Measurements from ENCODE around the gene PSKH1. TPM values are rescaled to one million over a fixed set of nuclear protein-coding genes. Genes with fewer than 3 reads are reported as not detected.
A peak's percentile ranks its signal among the peaks of the same experiment; 100 is the strongest.
"Not testable (repeated sequence)": the region's sequence is repeated elsewhere in the genome, so short reads cannot be mapped to it uniquely, and the experiment has no call there.

PSKH1 gene
- total RNA-seq, 1 donor from 2014 or later = 17.8 TPM

GRCh38 chr16:67909056-67909742 is 16.1 kb downstream of the PSKH1 start:
- H3K9me3 Mint-ChIP-seq = no peaks in the 10 kb centered on the region
- intact Hi-C loops (cut with micrococcal nuclease) = no loop called here
- no peak for DNase-seq (ENCODE audit: low spot score)
- peak overlapping the region; percentile 89 for H3K27ac Mint-ChIP-seq
- H3K27me3 Mint-ChIP-seq (ENCODE audit: insufficient read depth) = no peaks in the 10 kb centered on the region
- peaks cover 24% of the 10 kb centered on the region for H3K4me1 Mint-ChIP-seq (ENCODE audit: low read depth)
- H3K4me3 Mint-ChIP-seq = no peak overlapping the region
- peaks cover 26% of the 10 kb centered on the region for H3K36me3 Mint-ChIP-seq (ENCODE audit: low read depth)

- intact Hi-C loops (cut with micrococcal nuclease) = no loop called here
- Mint-ChIP-seq H3K36me3 (ENCODE audit: low read depth) (peaks cover 24% of the 10 kb centered on the region), H3K27me3 (ENCODE audit: insufficient read depth) (no peaks in the 10 kb centered on the region), H3K27ac (peak overlapping the region; percentile 89), H3K4me1 (ENCODE audit: low read depth) (peaks cover 24% of the 10 kb centered on the region), H3K9me3 (no peaks in the 10 kb centered on the region), H3K4me3 (no peak overlapping the region)
- peak; percentile 50 for DNase-seq (ENCODE audit: low spot score)
These were observed 17.1 kb downstream of the PSKH1 start for GRCh38 chr16:67910158-67910557.

GRCh38 chr16:67914758-67915495 is 21.9 kb downstream of the PSKH1 start:
- intact Hi-C loops (cut with micrococcal nuclease) = no loop called here

GRCh38 chr16:67915496-67915769 is 22.4 kb downstream of the PSKH1 start:
- Mint-ChIP-seq H3K4me1 (ENCODE audit: low read depth) (peaks cover 22% of the 10 kb centered on the region), H3K27ac (peak overlapping the region; percentile 26), H3K36me3 (ENCODE audit: low read depth) (peaks cover 11% of the 10 kb centered on the region)
- DNase-seq (ENCODE audit: low spot score); intact Hi-C loops (cut with micrococcal nuclease); H3K27me3 Mint-ChIP-seq (ENCODE audit: insufficient read depth); H3K9me3 Mint-ChIP-seq; H3K4me3 Mint-ChIP-seq: not testable (repeated sequence)

More at GRCh38 chr16:67914758-67915495, 21.9 kb downstream of the PSKH1 start:
- Mint-ChIP-seq H3K4me1 (ENCODE audit: low read depth) (peaks cover 27% of the 10 kb centered on the region), H3K36me3 (ENCODE audit: low read depth) (peaks cover 14% of the 10 kb centered on the region), H3K9me3 (no peaks in the 10 kb centered on the region), H3K4me3 (no peak overlapping the region), H3K27ac (peak overlapping the region; percentile 19), H3K27me3 (ENCODE audit: insufficient read depth) (no peaks in the 10 kb centered on the region)
- no peak for DNase-seq (ENCODE audit: low spot score)

GRCh38 chr16:67915831-67916723 is 23.0 kb downstream of the PSKH1 start:
- Mint-ChIP-seq H3K27me3 (ENCODE audit: insufficient read depth) (no peaks in the 10 kb centered on the region), H3K9me3 (no peaks in the 10 kb centered on the region), H3K4me3 (no peak overlapping the region), H3K4me1 (ENCODE audit: low read depth) (peaks cover 16% of the 10 kb centered on the region), H3K36me3 (ENCODE audit: low read depth) (peaks cover 8% of the 10 kb centered on the region), H3K27ac (peak overlapping the region; percentile 42)
- no peak for DNase-seq (ENCODE audit: low spot score)
- intact Hi-C loops (cut with micrococcal nuclease) = no loop called here

GRCh38 chr16:67917140-67917851 is 24.2 kb downstream of the PSKH1 start:
- peaks cover 22% of the 10 kb centered on the region for H3K4me1 Mint-ChIP-seq (ENCODE audit: low read depth)
- H3K36me3 Mint-ChIP-seq (ENCODE audit: low read depth) = peaks cover 6% of the 10 kb centered on the region
- no peak for DNase-seq (ENCODE audit: low spot score)
- intact Hi-C loops (cut with micrococcal nuclease) = no loop called here
- no peaks in the 10 kb centered on the region for H3K9me3 Mint-ChIP-seq
- no peak overlapping the region for H3K4me3 Mint-ChIP-seq
- no peaks in the 10 kb centered on the region for H3K27me3 Mint-ChIP-seq (ENCODE audit: insufficient read depth)
- H3K27ac Mint-ChIP-seq = peak overlapping the region; percentile 73

GRCh38 chr16:67917852-67918236 is 24.8 kb downstream of the PSKH1 start:
- peaks cover 6% of the 10 kb centered on the region for H3K36me3 Mint-ChIP-seq (ENCODE audit: low read depth)
- intact Hi-C loops (cut with micrococcal nuclease) = loop anchor here (2.0 kb wide), 1 partner anchor 25 kb away; the partner anchor contains the start of gene PSKH1
- peak overlapping the region; percentile 73 for H3K27ac Mint-ChIP-seq
- peaks cover 27% of the 10 kb centered on the region for H3K4me1 Mint-ChIP-seq (ENCODE audit: low read depth)
- no peaks in the 10 kb centered on the region for H3K9me3 Mint-ChIP-seq
- no peaks in the 10 kb centered on the region for H3K27me3 Mint-ChIP-seq (ENCODE audit: insufficient read depth)
- no peak overlapping the region for H3K4me3 Mint-ChIP-seq
- no peak for DNase-seq (ENCODE audit: low spot score)

GRCh38 chr16:67919622-67920221 is 26.7 kb downstream of the PSKH1 start:
- no peak for DNase-seq (ENCODE audit: low spot score)
- peaks cover 30% of the 10 kb centered on the region for H3K4me1 Mint-ChIP-seq (ENCODE audit: low read depth)
- peak overlapping the region; percentile 55 for H3K27ac Mint-ChIP-seq
- no peaks in the 10 kb centered on the region for H3K9me3 Mint-ChIP-seq
- no peak overlapping the region for H3K4me3 Mint-ChIP-seq
- no peaks in the 10 kb centered on the region for H3K27me3 Mint-ChIP-seq (ENCODE audit: insufficient read depth)
- intact Hi-C loops (cut with micrococcal nuclease) = loop anchor here (1.0 to 2.0 kb wide), 2 partner anchors 27 to 103 kb away; partner anchors contain the start of gene PSKH1
- peaks cover 6% of the 10 kb centered on the region for H3K36me3 Mint-ChIP-seq (ENCODE audit: low read depth)

GRCh38 chr16:67922221-67922620 is 29.2 kb downstream of the PSKH1 start:
- Mint-ChIP-seq H3K27ac (peak overlapping the region; percentile 49), H3K27me3 (ENCODE audit: insufficient read depth) (no peaks in the 10 kb centered on the region), H3K36me3 (ENCODE audit: low read depth) (peaks cover 1% of the 10 kb centered on the region), H3K9me3 (no peaks in the 10 kb centered on the region), H3K4me1 (ENCODE audit: low read depth) (peaks cover 26% of the 10 kb centered on the region), H3K4me3 (no peak overlapping the region)
- no peak for DNase-seq (ENCODE audit: low spot score)
- intact Hi-C loops (cut with micrococcal nuclease) = no loop called here

- intact Hi-C loops (cut with micrococcal nuclease) = no loop called here
- Mint-ChIP-seq H3K27me3 (ENCODE audit: insufficient read depth) (no peaks in the 10 kb centered on the region), H3K4me1 (ENCODE audit: low read depth) (peaks cover 21% of the 10 kb centered on the region), H3K36me3 (ENCODE audit: low read depth) (no peaks in the 10 kb centered on the region), H3K9me3 (no peaks in the 10 kb centered on the region), H3K27ac (no peak overlapping the region), H3K4me3 (no peak overlapping the region)
- DNase-seq (ENCODE audit: low spot score) = no peak
These were observed 29.7 kb downstream of the PSKH1 start for GRCh38 chr16:67922740-67923139.

- DNase-seq (ENCODE audit: low spot score) = no peak
- Mint-ChIP-seq H3K36me3 (ENCODE audit: low read depth) (peaks cover 2% of the 10 kb centered on the region), H3K27ac (peak overlapping the region; percentile 40), H3K4me3 (no peak overlapping the region), H3K4me1 (ENCODE audit: low read depth) (peaks cover 15% of the 10 kb centered on the region), H3K27me3 (ENCODE audit: insufficient read depth) (no peaks in the 10 kb centered on the region), H3K9me3 (no peaks in the 10 kb centered on the region)
- intact Hi-C loops (cut with micrococcal nuclease) = no loop called here
These were observed 30.5 kb downstream of the PSKH1 start for GRCh38 chr16:67923414-67924116.
